SK-N-SH (cell line): Measurements from ENCODE around the gene CARD8. TPM values are rescaled to one million over a fixed set of nuclear protein-coding genes. Genes with fewer than 3 reads are reported as not detected.

Source experiments
- CTCF ChIA-PET: fragments of 300-600, 350-600 bp; formaldehyde crosslinking; extraction: SDS; loops from one replicate; lab custom pipeline; 2021; lab: Yijun Ruan, JAX
- POLR2A ChIA-PET: fragments of 350-600 bp; sonication (Branson Sonifier 250); formaldehyde crosslinking; extraction: SDS; loops from one replicate; lab custom pipeline; 2020; ENCODE audit warnings: antibody characterized with exemption, inconsistent platforms; lab: Yijun Ruan, JAX
- DNase-seq: peaks from one replicate; pipeline ENCODE4 v3.0.0; 2012
- H2AFZ ChIP-seq: fragments of 200-600 bp; sonication (generic); 2 replicates; pipeline ENCODE4 v1.8.1; 2016; ENCODE audit warnings: antibody characterized with exemption, mild to moderate bottlenecking, low read depth
- H3F3A ChIP-seq: fragments of 200-600 bp; sonication (generic); replicated peaks from 2 replicates; pipeline ENCODE3; 2016; ENCODE audit warnings: antibody characterized with exemption, mild to moderate bottlenecking; ENCODE audit not compliant: insufficient read depth
- H3K27ac ChIP-seq, 2 experiments: fragments of 200-500 bp in 1 of 2; fragments of 200-600 bp in 1 of 2; sonication (Bioruptor generic) in 1 of 2; sonication (generic), shearing (Covaris generic) in 1 of 2; 2 replicates each; pipeline versions ENCODE4 v1.5.1 to v1.6.1; 2014 to 2016; ENCODE audit warnings: low read depth in 2 of 2, inconsistent platforms in 1 of 2, low read length in 1 of 2, mild to moderate bottlenecking in 1 of 2, mixed read lengths in 1 of 2
- H3K27me3 ChIP-seq: fragments of 200-600 bp; sonication (generic), shearing (Covaris generic); 2 replicates; pipeline ENCODE4 v1.6.1; 2016; ENCODE audit warnings: mixed run types; ENCODE audit not compliant: insufficient read depth
- H3K36me3 ChIP-seq, 2 experiments: fragments of 200-500 bp in 1 of 2; fragments of 200-600 bp in 1 of 2; sonication (Bioruptor generic) in 1 of 2; sonication (generic) in 1 of 2; replicated peaks in 1 of 2; 2 replicates each; pipeline versions ENCODE3 to v1.5.1; 2014 to 2016; ENCODE audit warnings: low read length in 1 of 2, mild to moderate bottlenecking in 1 of 2; ENCODE audit not compliant: insufficient read depth in 2 of 2, control insufficient read depth in 1 of 2
- H3K4me1 ChIP-seq, 2 experiments: fragments of 200-500 bp in 1 of 2; fragments of 200-600 bp in 1 of 2; sonication (Bioruptor generic) in 1 of 2; sonication (generic), shearing (Covaris generic) in 1 of 2; 2 replicates each; pipeline versions ENCODE4 v1.5.1 to v1.6.1; 2014 to 2016; ENCODE audit warnings: low read depth in 1 of 2, low read length in 1 of 2, mixed run types in 1 of 2; ENCODE audit not compliant: insufficient read depth in 2 of 2, control insufficient read depth in 1 of 2
- H3K4me2 ChIP-seq: fragments of 200-600 bp; sonication (generic), shearing (Covaris generic); 2 replicates; pipeline ENCODE4 v1.6.1; 2017; ENCODE audit warnings: mixed run types
- H3K4me3 ChIP-seq, 2 experiments: fragments of 200-500 bp in 1 of 2; fragments of 200-600 bp in 1 of 2; sonication (Bioruptor generic) in 1 of 2; sonication (generic), shearing (Covaris generic) in 1 of 2; 2 replicates each; pipeline versions ENCODE4 v1.5.1 to v1.8.1; 2014 to 2016; ENCODE audit warnings: low read depth in 2 of 2, inconsistent platforms in 1 of 2, low read length in 1 of 2, mild to moderate bottlenecking in 1 of 2, mixed read lengths in 1 of 2, moderate library complexity in 1 of 2
- H3K79me2 ChIP-seq: fragments of 200-600 bp; sonication (generic); 2 replicates; pipeline ENCODE4 v1.8.1; 2017; ENCODE audit warnings: mild to moderate bottlenecking; ENCODE audit not compliant: insufficient read depth
- H3K9ac ChIP-seq: fragments of 200-600 bp; sonication (generic); 2 replicates; pipeline ENCODE4 v1.6.1; 2017; ENCODE audit warnings: mixed run types
- H3K9me2 ChIP-seq: fragments of 200-600 bp; sonication (generic); 2 replicates; pipeline ENCODE4 v1.6.1; 2017; ENCODE audit warnings: mixed run types
- H3K9me3 ChIP-seq: fragments of 200-600 bp; sonication (generic); 2 replicates; pipeline ENCODE4 v1.6.1; 2017; ENCODE audit warnings: mixed run types, mild to moderate bottlenecking, moderate library complexity
- H4K20me1 ChIP-seq: fragments of 200-600 bp; sonication (generic); 2 replicates; pipeline ENCODE4 v1.6.1; 2017; ENCODE audit warnings: mild to moderate bottlenecking, mixed run types; ENCODE audit not compliant: insufficient read depth
- CHD2 ChIP-seq: fragments of 150-350 bp; IDR thresholded peaks from 2 replicates; pipeline ENCODE4 v1.6.1; 2018; ENCODE audit warnings: low read length; ENCODE audit not compliant: partially characterized antibody
- ELF1 ChIP-seq: IDR thresholded peaks from 2 replicates; pipeline ENCODE4 v1.4.0; 2012
- EP300 ChIP-seq, 2 experiments: IDR thresholded peaks; 2 replicates each; pipeline versions ENCODE4 v1.4.0 to v1.6.1; 2012; ENCODE audit warnings: borderline replicate concordance in 1 of 2, low read depth in 1 of 2, low read length in 1 of 2
- EZH2phosphoT487 ChIP-seq: fragments of 200-600 bp; sonication (generic); IDR thresholded peaks from 2 replicates; pipeline ENCODE4 v1.6.1; 2017; ENCODE audit warnings: low read depth, mixed run types, mild to moderate bottlenecking, antibody characterized with exemption, moderate library complexity, borderline replicate concordance
- FOXJ3 ChIP-seq: sonication (generic); formaldehyde crosslinking; IDR thresholded peaks from 2 replicates; pipeline ENCODE4 v1.5.1; 2020; ENCODE audit warnings: mild to moderate bottlenecking, missing genetic modification reagents
- FOXM1 ChIP-seq: IDR thresholded peaks from 2 replicates; pipeline ENCODE4 v1.4.0; 2012; ENCODE audit warnings: low read depth, mild to moderate bottlenecking
- GABPA ChIP-seq: IDR thresholded peaks from 2 replicates; pipeline ENCODE4 v1.4.0; 2012; ENCODE audit warnings: low read depth, mild to moderate bottlenecking
- GATA2 ChIP-seq: sonication (generic); formaldehyde crosslinking; IDR thresholded peaks from 2 replicates; pipeline ENCODE4 v1.5.0; 2020; ENCODE audit warnings: mild to moderate bottlenecking, missing genetic modification reagents
- JUND ChIP-seq: IDR thresholded peaks from 2 replicates; pipeline ENCODE4 v1.4.0; 2012
- MAX ChIP-seq: IDR thresholded peaks from 2 replicates; pipeline ENCODE4 v1.4.0; 2012; ENCODE audit warnings: low read depth
- MEF2A ChIP-seq: IDR thresholded peaks from 2 replicates; pipeline ENCODE4 v1.4.0; 2012; ENCODE audit warnings: low read depth, borderline replicate concordance
- MXI1 ChIP-seq: IDR thresholded peaks from 2 replicates; pipeline ENCODE4 v1.6.1; 2012; ENCODE audit warnings: mild to moderate bottlenecking, low read depth, low read length, improper control_type of control experiment
- NRF1 ChIP-seq: IDR thresholded peaks from 2 replicates; pipeline ENCODE4 v1.6.1; 2012; ENCODE audit warnings: low read depth, mild to moderate bottlenecking, low read length
- POLR2AphosphoS5 ChIP-seq: IDR thresholded peaks from 2 replicates; pipeline ENCODE4 v1.6.1; 2012; ENCODE audit warnings: low read depth, low read length
- RCOR1 ChIP-seq: fragments of 150-350 bp; IDR thresholded peaks from 2 replicates; pipeline ENCODE4 v1.6.1; 2017; ENCODE audit warnings: antibody characterized with exemption, low read length
- REST ChIP-seq: IDR thresholded peaks from 2 replicates; pipeline ENCODE4 v1.6.1; 2012; ENCODE audit warnings: mild to moderate bottlenecking, low read depth, low read length, moderate library complexity
- SMC3 ChIP-seq: IDR thresholded peaks from 2 replicates; pipeline ENCODE4 v1.6.1; 2012; ENCODE audit warnings: low read depth, low read length, improper control_type of control experiment
- USF2 ChIP-seq: fragments of 150-350 bp; IDR thresholded peaks from 2 replicates; pipeline ENCODE4 v1.6.1; 2017; ENCODE audit warnings: antibody characterized with exemption, low read length, low read depth, borderline replicate concordance
- YY1 ChIP-seq: IDR thresholded peaks from 2 replicates; pipeline ENCODE4 v1.4.0; 2012; ENCODE audit warnings: low read depth, mild to moderate bottlenecking
- WGBS: methylation state at CpG from one replicate; pipeline ENCODE4 v1.1.6; 2017; ENCODE audit warnings: low lambda C conversion rate; 5-methylcytosine and 5-hydroxymethylcytosine counted together
- polyA plus RNA-seq, 3 experiments: library from polyadenylated mRNA; depleted of rRNA; stranded (reverse); fragments of >200 nt; gene quantifications; 2 replicates each; pipeline ENCODE4 v1.2.3, GENCODE V29; 2012
- TF ChIP-seq, protein P1 (sequence below): IDR thresholded peaks from 2 replicates; pipeline ENCODE4 v1.4.0; 2012; ENCODE audit warnings: low read depth, borderline replicate concordance
- TF ChIP-seq, protein P2 (sequence below): fragments of 150-350 bp; IDR thresholded peaks from 2 replicates; pipeline ENCODE4 v1.6.1; 2016; ENCODE audit warnings: mild to moderate bottlenecking, low read depth, low read length

CARD8 gene
- polyA plus RNA-seq, 1 of the 3 experiments (the other 2 are of a cell fraction): 16.4 TPM

DNA sequence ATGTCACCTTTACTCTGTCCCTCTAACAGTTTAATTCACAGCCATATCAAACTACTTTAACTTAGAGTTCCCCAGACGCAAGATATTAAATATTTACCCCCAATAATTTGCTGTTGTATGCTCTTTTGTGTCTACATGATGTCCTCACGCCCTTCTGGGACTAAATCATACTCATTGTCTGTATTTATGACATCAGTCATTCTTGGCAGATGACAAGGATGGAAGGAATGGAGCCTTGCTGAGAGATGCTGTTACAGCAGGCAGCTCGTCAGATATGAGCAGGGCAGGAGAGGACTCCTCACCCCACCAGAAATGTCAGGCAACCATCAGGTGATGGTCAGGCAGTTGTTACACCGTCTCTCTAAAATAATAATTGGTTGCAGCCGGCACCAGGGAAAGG lies 41.8 kb downstream of the CARD8 start (continued):
- TF ChIP-seq, protein P1, sequence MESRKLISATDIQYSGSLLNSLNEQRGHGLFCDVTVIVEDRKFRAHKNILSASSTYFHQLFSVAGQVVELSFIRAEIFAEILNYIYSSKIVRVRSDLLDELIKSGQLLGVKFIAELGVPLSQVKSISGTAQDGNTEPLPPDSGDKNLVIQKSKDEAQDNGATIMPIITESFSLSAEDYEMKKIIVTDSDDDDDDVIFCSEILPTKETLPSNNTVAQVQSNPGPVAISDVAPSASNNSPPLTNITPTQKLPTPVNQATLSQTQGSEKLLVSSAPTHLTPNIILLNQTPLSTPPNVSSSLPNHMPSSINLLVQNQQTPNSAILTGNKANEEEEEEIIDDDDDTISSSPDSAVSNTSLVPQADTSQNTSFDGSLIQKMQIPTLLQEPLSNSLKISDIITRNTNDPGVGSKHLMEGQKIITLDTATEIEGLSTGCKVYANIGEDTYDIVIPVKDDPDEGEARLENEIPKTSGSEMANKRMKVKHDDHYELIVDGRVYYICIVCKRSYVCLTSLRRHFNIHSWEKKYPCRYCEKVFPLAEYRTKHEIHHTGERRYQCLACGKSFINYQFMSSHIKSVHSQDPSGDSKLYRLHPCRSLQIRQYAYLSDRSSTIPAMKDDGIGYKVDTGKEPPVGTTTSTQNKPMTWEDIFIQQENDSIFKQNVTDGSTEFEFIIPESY: no peak
- TF ChIP-seq NRF1: no peak
- no peak for TF ChIP-seq MXI1
- no peak for TF ChIP-seq EZH2phosphoT487

DNA sequence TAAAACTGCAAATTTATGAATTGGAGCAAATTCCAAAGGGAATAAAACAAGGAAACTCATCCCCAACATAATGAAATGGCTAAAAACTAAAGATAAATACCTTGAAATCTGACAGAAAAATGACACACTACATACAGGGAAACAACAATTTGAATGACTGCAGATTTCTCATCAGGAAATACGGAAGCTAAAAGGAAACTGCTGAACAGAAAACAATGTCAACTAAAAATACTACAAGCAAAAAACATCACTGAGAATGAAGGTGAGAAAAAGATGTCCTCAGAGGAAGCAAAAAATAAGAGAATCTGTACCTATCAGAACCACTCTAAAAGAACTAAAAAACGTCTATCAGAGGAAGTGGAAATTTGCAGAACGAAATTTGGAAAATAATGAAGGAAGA lies 45.7 kb downstream of the CARD8 start:
- H4K20me1 ChIP-seq: no peaks in the 10 kb centered on the region
- H3K4me2 ChIP-seq: no peak overlapping the region
- ChIA-PET POLR2A (no interaction called here), CTCF (no interaction called here)
- H3K4me3 ChIP-seq: no peak overlapping the region
- H3K9me3 ChIP-seq: no peaks in the 10 kb centered on the region
- peaks cover 7% of the 10 kb centered on the region; the same call in 1 of the 2 replicates for H3K79me2 ChIP-seq
- H3K27me3 ChIP-seq: no peaks in the 10 kb centered on the region
- DNase-seq: no peak
- H2AFZ ChIP-seq: no peak overlapping the region
- H3K4me1 ChIP-seq: peaks cover 0 to under 1% of the 10 kb centered on the region in 2 experiments; a peak in 1 of 4 replicates
- no peak overlapping the region for H3K9ac ChIP-seq
- peaks cover 0 to 9% of the 10 kb centered on the region in 2 experiments for H3K36me3 ChIP-seq
- H3K27ac ChIP-seq: no peak overlapping the region
- WGBS: 91% methylated on average over 3 of the region's 3 CpGs
- H3K9me2 ChIP-seq: no peaks in the 10 kb centered on the region
- TF ChIP-seq MAX (no peak), SMC3 (no peak), CHD2 (no peak), ELF1 (no peak), FOXJ3 (CRISPR knock-in tag) (no peak), EP300 (IDR thresholded peaks at IDR 0.05; ENCODE audit: borderline replicate concordance in 1 of 2, low read depth in 1 of 2, low read length in 1 of 2) (no peak), POLR2AphosphoS5 (no peak), USF2 (no peak), FOXM1 (no peak), JUND (no peak), GATA2 (CRISPR knock-in tag) (no peak), REST (no peak), GABPA (no peak), YY1 (no peak), MXI1 (no peak), RCOR1 (no peak), MEF2A (no peak), NRF1 (no peak)
- TF ChIP-seq, protein P2, sequence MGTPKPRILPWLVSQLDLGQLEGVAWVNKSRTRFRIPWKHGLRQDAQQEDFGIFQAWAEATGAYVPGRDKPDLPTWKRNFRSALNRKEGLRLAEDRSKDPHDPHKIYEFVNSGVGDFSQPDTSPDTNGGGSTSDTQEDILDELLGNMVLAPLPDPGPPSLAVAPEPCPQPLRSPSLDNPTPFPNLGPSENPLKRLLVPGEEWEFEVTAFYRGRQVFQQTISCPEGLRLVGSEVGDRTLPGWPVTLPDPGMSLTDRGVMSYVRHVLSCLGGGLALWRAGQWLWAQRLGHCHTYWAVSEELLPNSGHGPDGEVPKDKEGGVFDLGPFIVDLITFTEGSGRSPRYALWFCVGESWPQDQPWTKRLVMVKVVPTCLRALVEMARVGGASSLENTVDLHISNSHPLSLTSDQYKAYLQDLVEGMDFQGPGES: no peak
- TF ChIP-seq, protein P1: no peak
- peaks cover 7% of the 10 kb centered on the region for H3F3A ChIP-seq
